CD8-positive, alpha-beta memory T cell (primary cell): ENCODE data around the gene ST6GALNAC3. TPM values are rescaled to one million over a fixed set of nuclear protein-coding genes. Genes with fewer than 3 reads are reported as not detected.
A peak's percentile ranks its signal among the peaks of the same experiment; 100 is the strongest.

Experiments used
- CTCF ChIA-PET: fragments of 350-600 bp; sonication (Branson Sonifier 250); formaldehyde crosslinking; loops from one replicate; lab custom pipeline; 2021; ENCODE audit warnings: antibody characterized with exemption; lab: Charles Lee
- POLR2A ChIA-PET: fragments of 350-600 bp; sonication (Branson Sonifier 250); formaldehyde crosslinking; loops from one replicate; lab custom pipeline; 2021; ENCODE audit warnings: antibody characterized with exemption; lab: Charles Lee
- DNase-seq, 5 donors: peaks; one replicate each; pipeline versions ENCODE4 v3.0.0 to v3.0.0-alpha.2; 2020 to 2022; ENCODE audit warnings: mixed read lengths in 1 of 5
- H3K27ac ChIP-seq: one replicate; pipeline ENCODE4 v1.7.0; 2013; ENCODE audit warnings: low read depth, mild to moderate bottlenecking, low read length, moderate library complexity
- H3K27me3 ChIP-seq: 2 replicates; pipeline ENCODE4 v1.7.0; 2013; ENCODE audit warnings: low read length, mild to moderate bottlenecking; ENCODE audit not compliant: insufficient read depth, poor library complexity, severe bottlenecking
- H3K36me3 ChIP-seq: 2 replicates; pipeline ENCODE4 v1.7.0; 2013; ENCODE audit warnings: mild to moderate bottlenecking, low read length, moderate library complexity; ENCODE audit not compliant: insufficient read depth
- H3K4me1 ChIP-seq: 2 replicates; pipeline ENCODE4 v1.7.0; 2013; ENCODE audit warnings: mild to moderate bottlenecking, low read length, moderate library complexity; ENCODE audit not compliant: insufficient read depth
- H3K4me3 ChIP-seq: 2 replicates; pipeline ENCODE4 v1.7.0; 2013; ENCODE audit warnings: mild to moderate bottlenecking, low read length
- H3K9me3 ChIP-seq: 2 replicates; pipeline ENCODE4 v1.7.0; 2013; ENCODE audit warnings: mild to moderate bottlenecking, low read length
- H3K27ac Mint-ChIP-seq, 8 donors: one replicate each; pipeline ENCODE4 v1.8.0; 2020 to 2021; ENCODE audit warnings: mixed read lengths in 8 of 8, mild to moderate bottlenecking in 6 of 8, inconsistent platforms in 3 of 8, moderate library complexity in 3 of 8
- H3K27me3 Mint-ChIP-seq, 2 donors: one replicate each; pipeline ENCODE4 v1.8.0; 2020 to 2021; ENCODE audit warnings: mixed read lengths in 2 of 2, mild to moderate bottlenecking in 1 of 2, moderate library complexity in 1 of 2
- H3K36me3 Mint-ChIP-seq, 3 donors: one replicate each; pipeline ENCODE4 v1.8.0; 2020 to 2021; ENCODE audit warnings: mixed read lengths in 3 of 3, inconsistent platforms in 1 of 3, mild to moderate bottlenecking in 1 of 3
- H3K4me1 Mint-ChIP-seq, 3 donors: one replicate each; pipeline ENCODE4 v1.8.0; 2020 to 2021; ENCODE audit warnings: mixed read lengths in 3 of 3, inconsistent platforms in 1 of 3, mild to moderate bottlenecking in 1 of 3
- H3K4me3 Mint-ChIP-seq, 7 donors: one replicate each; pipeline ENCODE4 v1.8.0; 2020 to 2021; ENCODE audit warnings: mixed read lengths in 7 of 7, mild to moderate bottlenecking in 6 of 7, moderate library complexity in 4 of 7, inconsistent platforms in 2 of 7
- H3K9me3 Mint-ChIP-seq, 5 donors: one replicate each; pipeline ENCODE4 v1.8.0; 2020 to 2022; ENCODE audit warnings: mixed read lengths in 5 of 5, mild to moderate bottlenecking in 3 of 5, moderate library complexity in 2 of 5, inconsistent platforms in 1 of 5
- polyA plus RNA-seq: library from polyadenylated mRNA; unstranded; fragments of 300-500 nt; fragmentation: Illumina TruSeq; gene quantifications from one replicate; pipeline ENCODE4 v1.2.3, GENCODE V29; 2021
- total RNA-seq, 2 experiments: library from RNA; stranded (reverse); gene quantifications; one replicate each; pipeline ENCODE4 v1.2.3, GENCODE V29; 2021

ST6GALNAC3 gene
- total and polyA plus RNA-seq, 3 experiments from 2014 or later = 0.33 to 1.8 TPM; not detected in 1

- no peaks in the 10 kb centered on the region for H3K9me3 ChIP-seq
- Mint-ChIP-seq H3K36me3 (no peaks in the 10 kb centered on the region), H3K27ac (no peak overlapping the region), H3K4me1 (no peaks in the 10 kb centered on the region), H3K27me3 (peaks cover 3 to 24% of the 10 kb centered on the region in 2 donors), H3K4me3 (no peak overlapping the region), H3K9me3 (no peaks in the 10 kb centered on the region)
- H3K27ac ChIP-seq = no peak overlapping the region
- no peaks in the 10 kb centered on the region for H3K4me1 ChIP-seq
- no peaks in the 10 kb centered on the region for H3K36me3 ChIP-seq
- H3K27me3 ChIP-seq = no peaks in the 10 kb centered on the region
- H3K4me3 ChIP-seq = no peak overlapping the region
- ChIA-PET POLR2A (no interaction called here), CTCF (no interaction called here)
- no peak for DNase-seq
Observed at GRCh38 chr1:76148460-76148859, 73.9 kb downstream of the ST6GALNAC3 start.

- ChIA-PET CTCF (interaction anchor here (0.7 to 2.5 kb wide), 12 partner anchors 9 to 988 kb away, joined by 3 to 11 read pairs (median 4); partner anchors contain the start of gene ST6GALNAC5), POLR2A (interaction anchor here (1.0 kb wide), 1 partner anchor 16 kb away, joined by 3 read pairs; no protein-coding TSS in a partner anchor)
- peaks cover 5% of the 10 kb centered on the region for H3K4me1 ChIP-seq
- Mint-ChIP-seq H3K4me1 (peaks cover 10 to 14% (median 11%) of the 10 kb centered on the region in 3 donors), H3K9me3 (no peaks in the 10 kb centered on the region), H3K36me3 (peaks cover 0 to 2% (median 0%) of the 10 kb centered on the region in 3 donors), H3K27me3 (peaks cover 0 to 11% of the 10 kb centered on the region in 2 donors), H3K27ac (peak overlapping the region in 4 of 8 donors; percentile 67 to 94 (median 89)), H3K4me3 (peak overlapping the region in 5 of 7 donors; percentile 92 to 95 (median 93))
- H3K9me3 ChIP-seq = no peaks in the 10 kb centered on the region
- no peak for DNase-seq
- H3K36me3 ChIP-seq = no peaks in the 10 kb centered on the region
- H3K27me3 ChIP-seq = no peaks in the 10 kb centered on the region
- H3K27ac ChIP-seq = no peak overlapping the region
- H3K4me3 ChIP-seq = no peak overlapping the region
Observed at GRCh38 chr1:76153841-76154205, 79.3 kb downstream of the ST6GALNAC3 start.

GRCh38 chr1:76154206-76154956 is 79.8 kb downstream of the ST6GALNAC3 start:
- H3K4me3 ChIP-seq = peak overlapping the region; percentile 61
- Mint-ChIP-seq H3K36me3 (peaks cover 0 to 2% (median 0%) of the 10 kb centered on the region in 3 donors), H3K27ac (peak overlapping the region in 7 of 8 donors; percentile 87 to 94 (median 91)), H3K4me3 (peak overlapping the region; percentile 45 to 95 (median 92)), H3K4me1 (peaks cover 10 to 14% (median 11%) of the 10 kb centered on the region in 3 donors), H3K9me3 (no peaks in the 10 kb centered on the region), H3K27me3 (peaks cover 0 to 11% of the 10 kb centered on the region in 2 donors)
- ChIA-PET POLR2A (interaction anchor here (0.7 to 1.2 kb wide), 3 partner anchors 15 to 141 kb away, joined by 3 to 4 read pairs (median 3); no protein-coding TSS in a partner anchor), CTCF (interaction anchor here (0.6 to 2.5 kb wide), 23 partner anchors 8 to 1960 kb away, joined by 3 to 13 read pairs (median 3); partner anchors contain the start of gene ST6GALNAC5)
- peak; percentile 61 to 83 (median 65) for DNase-seq
- H3K36me3 ChIP-seq = no peaks in the 10 kb centered on the region
- no peaks in the 10 kb centered on the region for H3K27me3 ChIP-seq
- H3K4me1 ChIP-seq = peaks cover 5% of the 10 kb centered on the region
- no peak overlapping the region for H3K27ac ChIP-seq
- no peaks in the 10 kb centered on the region for H3K9me3 ChIP-seq

- Mint-ChIP-seq H3K27me3 (no peaks in the 10 kb centered on the region), H3K36me3 (peaks cover 0 to 2% (median 0%) of the 10 kb centered on the region in 3 donors), H3K27ac (peak overlapping the region in 1 of 8 donors; percentile 4), H3K9me3 (no peaks in the 10 kb centered on the region), H3K4me1 (peaks cover 18 to 23% (median 18%) of the 10 kb centered on the region in 3 donors), H3K4me3 (peak overlapping the region in 1 of 7 donors; percentile 73)
- no peaks in the 10 kb centered on the region for H3K9me3 ChIP-seq
- CTCF ChIA-PET = no interaction called here
- H3K36me3 ChIP-seq = no peaks in the 10 kb centered on the region
- no peak overlapping the region for H3K4me3 ChIP-seq
- DNase-seq = no peak
- H3K27me3 ChIP-seq = no peaks in the 10 kb centered on the region
- peaks cover 8% of the 10 kb centered on the region for H3K4me1 ChIP-seq
- H3K27ac ChIP-seq = no peak overlapping the region
- POLR2A ChIA-PET = no interaction called here
Observed at GRCh38 chr1:76156987-76157386, 82.4 kb downstream of the ST6GALNAC3 start.

- Mint-ChIP-seq H3K27me3 (no peaks in the 10 kb centered on the region), H3K4me1 (peaks cover 18 to 23% (median 18%) of the 10 kb centered on the region in 3 donors), H3K9me3 (no peaks in the 10 kb centered on the region), H3K4me3 (no peak overlapping the region), H3K36me3 (peaks cover 0 to 2% (median 0%) of the 10 kb centered on the region in 3 donors), H3K27ac (no peak overlapping the region)
- no peak overlapping the region for H3K27ac ChIP-seq
- H3K27me3 ChIP-seq = no peaks in the 10 kb centered on the region
- no peak for DNase-seq
- CTCF ChIA-PET = no interaction called here
- POLR2A ChIA-PET = no interaction called here
- no peaks in the 10 kb centered on the region for H3K36me3 ChIP-seq
- H3K4me3 ChIP-seq = no peak overlapping the region
- H3K4me1 ChIP-seq = peaks cover 8% of the 10 kb centered on the region
- no peaks in the 10 kb centered on the region for H3K9me3 ChIP-seq
Observed at GRCh38 chr1:76158126-76158525, 83.6 kb downstream of the ST6GALNAC3 start.

- Histone ChIP-seq H3K27me3 (no peaks in the 10 kb centered on the region), H3K4me1 (peaks cover 3% of the 10 kb centered on the region), H3K4me3 (no peak overlapping the region), H3K9me3 (no peaks in the 10 kb centered on the region), H3K27ac (no peak overlapping the region), H3K36me3 (no peaks in the 10 kb centered on the region)
- ChIA-PET POLR2A (no interaction called here), CTCF (interaction anchor here (1.3 kb wide), 1 partner anchor 10 kb away, joined by 3 read pairs; no protein-coding TSS in a partner anchor)
- peaks cover 8 to 10% (median 9%) of the 10 kb centered on the region in 3 donors for H3K4me1 Mint-ChIP-seq
- no peak overlapping the region for H3K4me3 Mint-ChIP-seq
- H3K27me3 Mint-ChIP-seq = no peaks in the 10 kb centered on the region
- H3K36me3 Mint-ChIP-seq = no peaks in the 10 kb centered on the region
- DNase-seq = no peak
- peak overlapping the region in 1 of 8 donors; percentile 1 for H3K27ac Mint-ChIP-seq
- H3K9me3 Mint-ChIP-seq = no peaks in the 10 kb centered on the region
Observed at GRCh38 chr1:76160225-76160624, 85.7 kb downstream of the ST6GALNAC3 start.

- Mint-ChIP-seq H3K4me1 (peaks cover 6 to 9% (median 8%) of the 10 kb centered on the region in 3 donors), H3K27ac (peak overlapping the region in 1 of 8 donors; percentile 39), H3K9me3 (no peaks in the 10 kb centered on the region), H3K36me3 (no peaks in the 10 kb centered on the region), H3K4me3 (no peak overlapping the region), H3K27me3 (no peaks in the 10 kb centered on the region)
- H3K4me1 ChIP-seq = peaks cover 3% of the 10 kb centered on the region
- CTCF ChIA-PET = no interaction called here
- H3K9me3 ChIP-seq = no peaks in the 10 kb centered on the region
- POLR2A ChIA-PET = no interaction called here
- H3K36me3 ChIP-seq = no peaks in the 10 kb centered on the region
- no peak overlapping the region for H3K27ac ChIP-seq
- no peaks in the 10 kb centered on the region for H3K27me3 ChIP-seq
- no peak for DNase-seq
- no peak overlapping the region for H3K4me3 ChIP-seq
Observed at GRCh38 chr1:76161451-76161850, 86.9 kb downstream of the ST6GALNAC3 start.

GRCh38 chr1:76162254-76162653 is 87.7 kb downstream of the ST6GALNAC3 start:
- no peaks in the 10 kb centered on the region for H3K27me3 ChIP-seq
- Mint-ChIP-seq H3K36me3 (no peaks in the 10 kb centered on the region), H3K4me3 (no peak overlapping the region), H3K4me1 (peaks cover 6 to 9% (median 8%) of the 10 kb centered on the region in 3 donors), H3K27ac (no peak overlapping the region), H3K27me3 (no peaks in the 10 kb centered on the region), H3K9me3 (peaks cover 0 to under 1% (median 0%) of the 10 kb centered on the region in 5 donors)
- no peaks in the 10 kb centered on the region for H3K9me3 ChIP-seq
- no peak overlapping the region for H3K27ac ChIP-seq
- CTCF ChIA-PET = interaction anchor here (0.9 kb wide), 1 partner anchor 8 kb away, joined by 4 read pairs; no protein-coding TSS in a partner anchor
- H3K4me1 ChIP-seq = peaks cover 3% of the 10 kb centered on the region
- no peak for DNase-seq
- POLR2A ChIA-PET = no interaction called here
- no peak overlapping the region for H3K4me3 ChIP-seq
- H3K36me3 ChIP-seq = no peaks in the 10 kb centered on the region
